ENCODE measurements around the gene SIRT5. TPM values are rescaled to one million over a fixed set of nuclear protein-coding genes. Genes with fewer than 3 reads are reported as not detected.

SIRT5 gene
- total RNA-seq, 1 experiment from 2014 or later, result 13.8 TPM

- TF ChIP-seq CTCF (IDR thresholded peaks at IDR 0.05 in 2 of 3, conservative IDR thresholded peaks at IDR 0.05 in 1 of 3; ENCODE audit: borderline replicate concordance in 1 of 3, insufficient read depth in 1 of 3, low read depth in 2 of 3, low read length in 2 of 3) (peak in 2 of 3 experiments; percentile 32 to 34; a peak in 3 of 6 replicates), YY1 (IDR thresholded peaks at IDR 0.05; ENCODE audit: extremely low read depth, insufficient replicate concordance, low read depth, low read length) (no peak), ATF3 (IDR thresholded peaks at IDR 0.05) (no peak), CBX3 (IDR thresholded peaks at IDR 0.05; ENCODE audit: low read depth) (no peak), ZFX (IDR thresholded peaks at IDR 0.05) (no peak), EZH2phosphoT487 (IDR thresholded peaks at IDR 0.05; ENCODE audit: borderline replicate concordance) (no peak), EZH2 (IDR thresholded peaks at IDR 0.05) (no peak), SP1 (IDR thresholded peaks at IDR 0.05; ENCODE audit: low read depth) (no peak), REST (IDR thresholded peaks at IDR 0.05; ENCODE audit: low read depth) (no peak), RAD21 (IDR thresholded peaks at IDR 0.05; ENCODE audit: low read depth) (peak; percentile 33), CEBPB (IDR thresholded peaks at IDR 0.05; ENCODE audit: low read depth) (no peak)
Measured at GRCh38 chr6:13574149-13574570, 241 bp upstream of the SIRT5 start (continued).
